CD14-positive monocyte (primary cell): ENCODE measurements around the gene TNFRSF4. TPM values are rescaled to one million over a fixed set of nuclear protein-coding genes. Genes with fewer than 3 reads are reported as not detected.

ENCODE experiments used
- DNase-seq, 3 donors: peaks; one replicate each; pipeline ENCODE4 v3.0.0-alpha.2; 2011 to 2022
- H2AFZ ChIP-seq: 2 replicates; pipeline ENCODE4 v1.6.0; 2012; ENCODE audit warnings: mild to moderate bottlenecking, low read depth, low read length, inconsistent platforms; ENCODE audit not compliant: insufficient read depth, poor library complexity, severe bottlenecking
- H3K27ac ChIP-seq, 2 donors: 1 replicate in 1 of 2; 2 replicates in 1 of 2; pipeline ENCODE4 v1.5.1; 2012 to 2013; ENCODE audit warnings: low read length in 2 of 2, control low read depth in 1 of 2, inconsistent platforms in 1 of 2, low read depth in 1 of 2, mild to moderate bottlenecking in 1 of 2
- H3K27me3 ChIP-seq, 2 donors: one replicate each; pipeline versions ENCODE4 v1.6.0 to v1.6.1; 2011 to 2013; ENCODE audit warnings: low read length in 2 of 2; ENCODE audit not compliant: control insufficient read depth in 2 of 2, insufficient read depth in 2 of 2
- H3K36me3 ChIP-seq, 2 donors: replicated peaks in 1 of 2; 1 replicate in 1 of 2; 2 replicates in 1 of 2; pipeline versions ENCODE4 v1.5.1 to v1.6.1; 2012 to 2013; ENCODE audit warnings: low read length in 2 of 2, control low read depth in 1 of 2, inconsistent platforms in 1 of 2, mild to moderate bottlenecking in 1 of 2; ENCODE audit not compliant: insufficient read depth in 2 of 2, control insufficient read depth in 1 of 2
- H3K4me1 ChIP-seq, 2 donors: 1 replicate in 1 of 2; 2 replicates in 1 of 2; pipeline versions ENCODE4 v1.5.1 to v1.6.1; 2012 to 2013; ENCODE audit warnings: low read length in 2 of 2, control low read depth in 1 of 2, inconsistent platforms in 1 of 2, mild to moderate bottlenecking in 1 of 2, moderate library complexity in 1 of 2; ENCODE audit not compliant: insufficient read depth in 2 of 2, control insufficient read depth in 1 of 2
- H3K4me2 ChIP-seq: replicated peaks from 2 replicates; pipeline ENCODE3; 2012; ENCODE audit warnings: low read length, moderate library complexity, mild to moderate bottlenecking; ENCODE audit not compliant: poor library complexity, severe bottlenecking; ENCODE audit errors: extremely low read depth
- H3K4me3 ChIP-seq, 3 experiments: fragments of 200-600 bp in 1 of 3; sonication (generic) in 1 of 3; replicated peaks in 1 of 3; 1 replicate in 2 of 3; 2 replicates in 1 of 3; pipeline ENCODE4 v1.5.1; 2011 to 2013; ENCODE audit warnings: low read length in 3 of 3, mild to moderate bottlenecking in 3 of 3, control low read depth in 2 of 3, low read depth in 2 of 3, inconsistent platforms in 1 of 3, moderate library complexity in 1 of 3
- H3K79me2 ChIP-seq: 2 replicates; pipeline ENCODE4 v1.6.0; 2012; ENCODE audit warnings: mild to moderate bottlenecking, control low read depth, inconsistent platforms, low read length, moderate library complexity; ENCODE audit not compliant: insufficient read depth
- H3K9ac ChIP-seq: 2 replicates; pipeline ENCODE4 v1.6.0; 2017; ENCODE audit warnings: low read length, mild to moderate bottlenecking; ENCODE audit not compliant: insufficient read depth, poor library complexity, severe bottlenecking
- H3K9me3 ChIP-seq, 2 donors: replicated peaks in 1 of 2; 1 replicate in 1 of 2; 2 replicates in 1 of 2; pipeline versions ENCODE4 v1.5.1 to v1.6.1; 2012 to 2013; ENCODE audit warnings: low read length in 2 of 2, control low read depth in 1 of 2; ENCODE audit not compliant: control insufficient read depth in 1 of 2, insufficient read depth in 1 of 2
- H4K20me1 ChIP-seq: 2 replicates; pipeline ENCODE4 v1.6.0; 2012; ENCODE audit warnings: mild to moderate bottlenecking, low read length, control low read depth, moderate library complexity; ENCODE audit not compliant: insufficient read depth
- H3K27ac Mint-ChIP-seq, 7 donors: one replicate each; pipeline ENCODE4 v1.8.0; 2020; ENCODE audit warnings: mild to moderate bottlenecking in 7 of 7, mixed read lengths in 7 of 7, moderate library complexity in 6 of 7, inconsistent platforms in 2 of 7
- H3K27me3 Mint-ChIP-seq, 3 donors: one replicate each; pipeline ENCODE4 v1.8.0; 2021 to 2022; ENCODE audit warnings: low read depth in 3 of 3, mild to moderate bottlenecking in 3 of 3, mixed read lengths in 3 of 3, moderate library complexity in 3 of 3, inconsistent platforms in 1 of 3
- H3K36me3 Mint-ChIP-seq, 2 donors: one replicate each; pipeline ENCODE4 v1.8.0; 2020; ENCODE audit warnings: mixed read lengths in 2 of 2, inconsistent platforms in 1 of 2, mild to moderate bottlenecking in 1 of 2
- H3K4me1 Mint-ChIP-seq: one replicate; pipeline ENCODE4 v1.8.0; 2020; ENCODE audit warnings: mild to moderate bottlenecking, mixed read lengths
- H3K4me3 Mint-ChIP-seq, 2 donors: one replicate each; pipeline ENCODE4 v1.8.0; 2020; ENCODE audit warnings: mild to moderate bottlenecking in 2 of 2, mixed read lengths in 2 of 2, moderate library complexity in 1 of 2
- H3K9me3 Mint-ChIP-seq, 7 donors: one replicate each; pipeline ENCODE4 v1.8.0; 2020 to 2022; ENCODE audit warnings: mixed read lengths in 7 of 7, mild to moderate bottlenecking in 6 of 7, moderate library complexity in 6 of 7, inconsistent platforms in 2 of 7
- WGBS: methylation state at CpG from one replicate; pipeline ENCODE4 v1.1.5; 2013; ENCODE audit warnings: missing lambda C conversion rate; ENCODE audit not compliant: insufficient coverage; 5-methylcytosine and 5-hydroxymethylcytosine counted together
- intact Hi-C, 2 donors: fragments of 100-400 bp; cut with micrococcal nuclease; formaldehyde crosslinking; loops; one replicate each; pipeline versions ENCODE4 v1.15.0 to v1.15.1; 2023
- polyA plus RNA-seq, 3 donors: library from polyadenylated mRNA; depleted of rRNA in 1 of 3; unstranded in 2 of 3; stranded (reverse) in 1 of 3; fragments of 300-500 nt in 2 of 3; fragments of >200 nt in 1 of 3; fragmentation: Illumina TruSeq in 2 of 3; gene quantifications; 1 replicate in 2 of 3; 2 replicates in 1 of 3; pipeline ENCODE4 v1.2.3, GENCODE V29; 2012 to 2021
- TF ChIP-seq, protein P1 (sequence below): fragments of 200-600 bp; IDR thresholded peaks from one replicate; pipeline ENCODE4 v1.8.0; 2022; ENCODE audit warnings: antibody characterized with exemption, mild to moderate bottlenecking

The TNFRSF4 gene
- polyA plus RNA-seq, 3 donors = 0.05 TPM; not detected in 2

DNA sequence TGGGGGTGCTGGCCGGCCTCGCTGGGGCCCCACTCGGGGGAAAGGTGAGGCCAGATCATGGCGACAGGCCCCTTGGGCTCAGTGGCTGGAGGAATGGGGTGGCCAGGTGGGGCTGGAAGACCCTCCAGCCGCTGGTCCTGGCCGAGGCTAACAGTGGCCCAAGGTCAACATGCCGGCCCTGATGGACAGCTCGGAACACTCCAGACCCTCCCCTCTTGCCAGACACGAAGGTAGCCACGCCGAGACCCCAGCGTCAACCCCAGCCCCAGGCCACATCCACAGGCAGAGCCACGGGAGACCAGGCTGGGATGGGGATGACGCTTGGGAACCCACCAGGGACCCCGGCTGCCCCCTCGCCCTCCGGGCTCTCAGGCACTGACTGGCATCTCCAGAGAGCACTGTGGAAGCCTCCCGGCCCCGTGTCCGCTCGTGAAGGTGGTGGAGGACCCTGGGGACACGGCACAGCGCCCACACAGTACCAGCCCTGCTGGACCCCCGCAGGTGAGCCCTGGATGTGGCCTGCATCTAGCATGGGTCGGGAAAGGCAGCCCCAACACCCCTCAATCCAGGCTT, 33.5 kb upstream of the TNFRSF4 start:
- intact Hi-C loops = no loop called here
- TF ChIP-seq, protein P1, sequence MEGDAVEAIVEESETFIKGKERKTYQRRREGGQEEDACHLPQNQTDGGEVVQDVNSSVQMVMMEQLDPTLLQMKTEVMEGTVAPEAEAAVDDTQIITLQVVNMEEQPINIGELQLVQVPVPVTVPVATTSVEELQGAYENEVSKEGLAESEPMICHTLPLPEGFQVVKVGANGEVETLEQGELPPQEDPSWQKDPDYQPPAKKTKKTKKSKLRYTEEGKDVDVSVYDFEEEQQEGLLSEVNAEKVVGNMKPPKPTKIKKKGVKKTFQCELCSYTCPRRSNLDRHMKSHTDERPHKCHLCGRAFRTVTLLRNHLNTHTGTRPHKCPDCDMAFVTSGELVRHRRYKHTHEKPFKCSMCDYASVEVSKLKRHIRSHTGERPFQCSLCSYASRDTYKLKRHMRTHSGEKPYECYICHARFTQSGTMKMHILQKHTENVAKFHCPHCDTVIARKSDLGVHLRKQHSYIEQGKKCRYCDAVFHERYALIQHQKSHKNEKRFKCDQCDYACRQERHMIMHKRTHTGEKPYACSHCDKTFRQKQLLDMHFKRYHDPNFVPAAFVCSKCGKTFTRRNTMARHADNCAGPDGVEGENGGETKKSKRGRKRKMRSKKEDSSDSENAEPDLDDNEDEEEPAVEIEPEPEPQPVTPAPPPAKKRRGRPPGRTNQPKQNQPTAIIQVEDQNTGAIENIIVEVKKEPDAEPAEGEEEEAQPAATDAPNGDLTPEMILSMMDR = no peak

DNA sequence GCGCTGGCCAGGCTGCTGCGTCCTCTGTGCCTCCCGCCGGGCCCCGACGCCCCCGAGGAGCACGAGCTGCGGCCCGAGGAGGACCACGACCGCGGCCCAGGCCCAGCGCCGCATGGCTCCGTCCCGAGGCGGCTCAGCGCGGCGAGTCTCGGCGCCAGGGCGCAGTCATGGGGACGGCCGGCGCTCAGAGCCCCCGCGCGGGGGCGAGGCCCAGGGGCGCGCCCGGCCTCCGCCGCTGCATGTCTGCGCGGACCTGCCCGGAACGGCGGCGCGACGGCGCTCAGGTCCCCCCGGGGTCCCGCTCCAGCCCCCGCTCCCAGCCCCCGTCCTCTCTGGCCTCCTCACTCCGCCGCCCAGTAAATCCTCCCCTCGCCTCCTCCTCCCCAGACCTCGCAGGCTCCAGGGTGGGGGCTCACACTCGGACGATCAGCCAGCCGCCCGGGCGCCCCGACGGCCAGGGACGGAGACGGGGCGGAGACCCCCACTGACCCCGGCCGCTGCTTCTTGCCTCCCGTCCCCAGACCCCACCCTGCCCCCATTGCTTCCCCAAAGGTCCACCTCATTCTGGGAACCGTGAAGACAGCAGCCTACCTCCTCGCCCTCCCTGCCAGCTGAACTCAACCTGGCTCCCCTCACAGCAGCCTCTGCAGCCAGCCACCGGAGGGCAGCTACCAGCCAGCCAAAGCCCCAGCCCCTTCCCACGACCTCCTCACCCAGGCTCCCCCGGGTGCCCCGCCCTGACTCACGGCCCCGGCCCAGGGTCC, 32.8 kb upstream of the TNFRSF4 start, which contains the start of gene C1QTNF12:
Gene C1QTNF12 (minus strand): TSS at position 146 of the 764 bp plus-strand sequence. CDS start 32 bp downstream, at position 114.
- Histone ChIP-seq H3K27me3 (peaks cover 0 to 23% of the 10 kb centered on the region in 2 donors), H3K79me2 (no peaks in the 10 kb centered on the region), H3K9me3 (no peaks in the 10 kb centered on the region), H3K9ac (no peak within 1 kb of the TSS), H3K4me3 (no peak within 1 kb of the TSS), H2AFZ (no peak within 1 kb of the TSS), H3K27ac (no peak within 1 kb of the TSS), H4K20me1 (peaks cover 13% of the 10 kb centered on the region), H3K4me1 (no peaks in the 10 kb centered on the region), H3K36me3 (no peaks in the 10 kb centered on the region), H3K4me2 (no peak within 1 kb of the TSS)
- Mint-ChIP-seq H3K27ac (no peak within 1 kb of the TSS), H3K36me3 (peaks cover 0 to under 1% of the 10 kb centered on the region in 2 donors), H3K27me3 (peaks cover 16 to 32% (median 17%) of the 10 kb centered on the region in 3 donors), H3K9me3 (no peaks in the 10 kb centered on the region), H3K4me3 (peak within 1 kb of the TSS in 1 of 2 donors; percentile 69), H3K4me1 (no peaks in the 10 kb centered on the region)
- intact Hi-C loops = no loop called here
- 5% methylated on average over 73 of the region's 74 CpGs for WGBS
- DNase-seq = no peak
- TF ChIP-seq, protein P1 = no peak

More for the DNA sequence above, 33.5 kb upstream of the TNFRSF4 start:
- Mint-ChIP-seq H3K4me3 (peak overlapping the region in 1 of 2 donors; percentile 35), H3K4me1 (no peaks in the 10 kb centered on the region), H3K27ac (no peak overlapping the region), H3K27me3 (peaks cover 16 to 30% (median 17%) of the 10 kb centered on the region in 3 donors), H3K36me3 (peaks cover 0 to 7% of the 10 kb centered on the region in 2 donors), H3K9me3 (no peaks in the 10 kb centered on the region)
- peaks cover 0 to 23% of the 10 kb centered on the region in 2 donors for H3K27me3 ChIP-seq
- no peak overlapping the region for H3K4me2 ChIP-seq
- H3K9ac ChIP-seq = no peak overlapping the region
- DNase-seq = no peak
- no peaks in the 10 kb centered on the region for H3K9me3 ChIP-seq
- peaks cover 13% of the 10 kb centered on the region for H4K20me1 ChIP-seq
- H3K27ac ChIP-seq = no peak overlapping the region
- H2AFZ ChIP-seq = no peak overlapping the region
- no peaks in the 10 kb centered on the region for H3K4me1 ChIP-seq
- H3K79me2 ChIP-seq = no peaks in the 10 kb centered on the region
- WGBS = 81% methylated on average over 18 of the region's 25 CpGs
- no peak overlapping the region for H3K4me3 ChIP-seq
- H3K36me3 ChIP-seq = peaks cover 0 to under 1% of the 10 kb centered on the region in 2 donors
